HepG2 (cell line): ENCODE data around the gene GRK5. TPM values are rescaled to one million over a fixed set of nuclear protein-coding genes. Genes with fewer than 3 reads are reported as not detected.

Experiments used
- ATAC-seq: fragments of 200-7000 bp; cut with Tn5 transposase; 3 replicates; pipeline ENCODE4 v1.9.1; 2020; ENCODE audit warnings: mild to moderate bottlenecking, moderate library complexity
- BruUV-seq: library from RNA; stranded (reverse); fragments of 400-500 nt; replicated peaks from 2 replicates; lab custom pipeline; 2021; lab: Mats Ljungman, UMichigan
- CTCF ChIA-PET: fragments of 300-600 bp; formaldehyde crosslinking; extraction: SDS; loops from one replicate; lab custom pipeline; 2021; ENCODE audit warnings: low total read pairs, inconsistent platforms, low intra/inter-chr PET ratio; lab: Yijun Ruan, JAX
- POLR2A ChIA-PET: fragments of 350-600 bp; sonication (Branson Sonifier 250); formaldehyde crosslinking; loops from one replicate; lab custom pipeline; 2020; ENCODE audit warnings: antibody characterized with exemption, inconsistent platforms; lab: Yijun Ruan, JAX
- DNase-seq: peaks from one replicate; pipeline ENCODE4 v3.0.0-alpha.2; 2015; ENCODE audit warnings: low spot score
- FAIRE-seq: peaks from 3 replicates; lab custom pipeline; 2011; peaks lifted over from hg19 to GRCh38; lab: Jason Lieb, UNC
- H2AFZ ChIP-seq: one replicate; pipeline ENCODE4 v1.6.1; 2011; ENCODE audit warnings: low read length, inconsistent platforms
- H3K27ac ChIP-seq: fragments of 300-600 bp; 3 replicates; pipeline ENCODE4 v1.8.0; 2011; ENCODE audit warnings: mixed run types, mild to moderate bottlenecking, mixed read lengths, low read length, inconsistent platforms; ENCODE audit not compliant: insufficient read depth; ENCODE audit errors: extremely low read length
- H3K27me3 ChIP-seq, 2 experiments: fragments of 200-600 bp in 1 of 2; 2 replicates in 1 of 2; 3 replicates in 1 of 2; pipeline versions ENCODE4 v1.6.0 to v1.8.0; 2011; ENCODE audit warnings: low read length in 2 of 2, mild to moderate bottlenecking in 2 of 2, moderate library complexity in 2 of 2, inconsistent platforms in 1 of 2; ENCODE audit not compliant: insufficient read depth in 2 of 2, control insufficient read depth in 1 of 2
- H3K36me3 ChIP-seq, 2 experiments: fragments of 200-600 bp in 1 of 2; replicated peaks in 1 of 2; 2 replicates in 1 of 2; 3 replicates in 1 of 2; pipeline versions ENCODE4 v1.5.1 to v1.8.0; 2011; ENCODE audit warnings: low read length in 2 of 2, inconsistent platforms in 1 of 2; ENCODE audit not compliant: insufficient read depth in 2 of 2, control insufficient read depth in 1 of 2
- H3K4me1 ChIP-seq: 2 replicates; pipeline ENCODE4 v1.5.1; 2012; ENCODE audit warnings: low read length, inconsistent platforms; ENCODE audit not compliant: insufficient read depth
- H3K4me2 ChIP-seq: 2 replicates; pipeline ENCODE4 v1.6.0; 2011; ENCODE audit warnings: low read depth, low read length, inconsistent platforms
- H3K4me3 ChIP-seq, 3 experiments: fragments of 200-600 bp in 1 of 3; sonication (generic), shearing (Covaris generic) in 1 of 3; replicated peaks in 1 of 3; 2 replicates each; pipeline ENCODE4 v1.5.1; 2011 to 2016; ENCODE audit warnings: low read length in 3 of 3, inconsistent platforms in 2 of 3, low read depth in 2 of 3, mild to moderate bottlenecking in 2 of 3, control low read depth in 1 of 3, mixed read lengths in 1 of 3; ENCODE audit not compliant: insufficient read depth in 1 of 3
- H3K79me2 ChIP-seq: one replicate; pipeline ENCODE4 v1.6.1; 2011; ENCODE audit warnings: low read length, inconsistent platforms; ENCODE audit not compliant: insufficient read depth
- H3K9ac ChIP-seq: 2 replicates; pipeline ENCODE4 v1.6.0; 2011; ENCODE audit warnings: mild to moderate bottlenecking, low read depth, low read length, inconsistent platforms; ENCODE audit not compliant: insufficient read depth
- H3K9me3 ChIP-seq: 2 replicates; pipeline ENCODE4 v1.5.1; 2012; ENCODE audit warnings: mild to moderate bottlenecking, low read length
- H4K20me1 ChIP-seq: 2 replicates; pipeline ENCODE4 v1.6.0; 2011; ENCODE audit warnings: inconsistent platforms, mild to moderate bottlenecking, low read length, moderate library complexity; ENCODE audit not compliant: insufficient read depth
- ATAD3A ChIP-seq: sonication (generic); formaldehyde crosslinking; IDR thresholded peaks from 2 replicates; pipeline ENCODE4 v1.4.0; 2020; ENCODE audit warnings: missing genetic modification reagents
- BCL6 ChIP-seq: IDR thresholded peaks from 2 replicates; pipeline ENCODE4 v1.6.1; 2016; ENCODE audit warnings: missing genetic modification reagents, missing compliant biosample characterization
- E2F5 ChIP-seq: sonication (generic); formaldehyde crosslinking; conservative IDR thresholded peaks from 2 replicates; pipeline ENCODE4 v1.4.0; 2020; ENCODE audit warnings: missing genetic modification reagents
- FOXM1 ChIP-seq: sonication (generic); formaldehyde crosslinking; IDR thresholded peaks from 2 replicates; pipeline ENCODE4 v1.5.0; 2020; ENCODE audit warnings: missing genetic modification reagents
- IRF2 ChIP-seq: IDR thresholded peaks from 2 replicates; pipeline ENCODE4 v1.6.1; 2018; ENCODE audit warnings: missing genetic modification reagents, missing compliant biosample characterization
- ISL2 ChIP-seq: sonication (generic); formaldehyde crosslinking; IDR thresholded peaks from 2 replicates; pipeline ENCODE4 v1.5.0; 2020; ENCODE audit warnings: missing genetic modification reagents
- POLR2A ChIP-seq, 2 experiments: IDR thresholded peaks; 2 replicates each; pipeline ENCODE4 v1.6.1; 2011; ENCODE audit warnings: low read depth in 2 of 2, low read length in 2 of 2, mild to moderate bottlenecking in 1 of 2, moderate library complexity in 1 of 2; ENCODE audit not compliant: insufficient read depth in 1 of 2
- RCOR2 ChIP-seq: IDR thresholded peaks from 2 replicates; pipeline ENCODE4 v1.6.1; 2016; ENCODE audit warnings: missing biosample characterization, missing genetic modification reagents
- RFX3 ChIP-seq: IDR thresholded peaks from 2 replicates; pipeline ENCODE4 v1.6.1; 2016; ENCODE audit warnings: missing biosample characterization, missing genetic modification reagents
- TAF15 ChIP-seq: fragments of 200-400 bp; formaldehyde crosslinking; IDR thresholded peaks from one replicate; pipeline ENCODE4 v1.6.1; 2018; ENCODE audit warnings: mild to moderate bottlenecking, low read depth, low read length; ENCODE audit not compliant: poor library complexity, severe bottlenecking
- TBX3 ChIP-seq: fragments of 450-650 bp; IDR thresholded peaks from 2 replicates; pipeline ENCODE4 v1.6.1; 2017; ENCODE audit warnings: antibody characterized with exemption, mild to moderate bottlenecking, inconsistent platforms, borderline replicate concordance
- WIZ ChIP-seq: sonication (generic); formaldehyde crosslinking; IDR thresholded peaks from 2 replicates; pipeline ENCODE4 v1.5.1; 2020; ENCODE audit warnings: mild to moderate bottlenecking, missing genetic modification reagents
- XBP1 ChIP-seq: sonication (generic); formaldehyde crosslinking; IDR thresholded peaks from 2 replicates; pipeline ENCODE4 v1.5.0; 2020; ENCODE audit warnings: missing genetic modification reagents
- ZGPAT ChIP-seq: IDR thresholded peaks from 2 replicates; pipeline ENCODE4 v1.6.1; 2016; ENCODE audit warnings: mild to moderate bottlenecking
- ZNF138 ChIP-seq: sonication (generic); formaldehyde crosslinking; IDR thresholded peaks from 2 replicates; pipeline ENCODE4 v1.5.0; 2020; ENCODE audit warnings: mild to moderate bottlenecking, low read depth, missing genetic modification reagents
- ZNF142 ChIP-seq: sonication (generic); formaldehyde crosslinking; IDR thresholded peaks from 2 replicates; pipeline ENCODE4 v1.4.0; 2020; ENCODE audit warnings: missing genetic modification reagents
- ZNF232 ChIP-seq: sonication (generic); formaldehyde crosslinking; IDR thresholded peaks from 2 replicates; pipeline ENCODE4 v1.4.0; 2020; ENCODE audit warnings: missing genetic modification reagents, borderline replicate concordance
- ZNF34 ChIP-seq: sonication (generic); formaldehyde crosslinking; IDR thresholded peaks from 2 replicates; pipeline ENCODE4 v1.4.0; 2020; ENCODE audit warnings: mild to moderate bottlenecking, missing genetic modification reagents, borderline replicate concordance
- ZNF678 ChIP-seq: sonication (generic); formaldehyde crosslinking; IDR thresholded peaks from 2 replicates; pipeline ENCODE4 v1.4.0; 2020; ENCODE audit warnings: mild to moderate bottlenecking, missing genetic modification reagents
- ZNF792 ChIP-seq: IDR thresholded peaks from 2 replicates; pipeline ENCODE4 v1.6.1; 2016
- WGBS: methylation state at CpG from one replicate; pipeline ENCODE4 v1.1.6; 2017; ENCODE audit warnings: low lambda C conversion rate; 5-methylcytosine and 5-hydroxymethylcytosine counted together
- in situ Hi-C: cut with HindIII; loops from 2 replicates; pipeline ENCODE4 v1.10.0; 2017; ENCODE audit warnings: low pct_unique_long_range_greater_than_20kb; ENCODE audit not compliant: extremely low pct_ligation_motif_present
- intact Hi-C: fragments of 100-400 bp; cut with micrococcal nuclease; formaldehyde crosslinking; loops from one replicate; pipeline ENCODE4 v1.10.0; 2022; ENCODE audit not compliant: unreplicated experiment
- polyA plus RNA-seq, 8 experiments: library from polyadenylated mRNA; depleted of rRNA in 3 of 8; stranded (reverse) in 7 of 8; unstranded in 1 of 8; fragments of >200 nt; fragmentation: Illumina TruSeq in 4 of 8; extraction: Trizol in 4 of 8; gene quantifications; 2 replicates each; pipeline versions ENCODE4 v1.2.1 to v1.2.3, GENCODE V29; 2011 to 2016; ENCODE audit warnings: low read depth in 4 of 8, missing spikeins in 1 of 8, mixed read lengths in 1 of 8; ENCODE audit not compliant: insufficient read depth in 1 of 8
- total RNA-seq, 5 experiments: library from RNA; depleted of rRNA; stranded (reverse); fragments of >200 nt; fragmentation: Illumina TruSeq; extraction: Trizol; gene quantifications; 2 replicates each; pipeline ENCODE4 v1.2.3, GENCODE V29; 2016; ENCODE audit warnings: low read depth in 1 of 5

Gene GRK5
- total and polyA plus RNA-seq, 2 of the 13 experiments (the other 11 are each of a cell fraction or from before 2014, with no cell fraction given) = 10.4 to 12.6 TPM

- TF ChIP-seq ZNF142 (no peak), XBP1 (CRISPR knock-in tag) (no peak), ZNF34 (CRISPR knock-in tag) (no peak), ISL2 (CRISPR knock-in tag) (no peak), FOXM1 (CRISPR knock-in tag) (no peak)
These were observed 297.3 kb downstream of the GRK5 start (continued) for GRCh38 chr10:119504651-119505050.

DNA sequence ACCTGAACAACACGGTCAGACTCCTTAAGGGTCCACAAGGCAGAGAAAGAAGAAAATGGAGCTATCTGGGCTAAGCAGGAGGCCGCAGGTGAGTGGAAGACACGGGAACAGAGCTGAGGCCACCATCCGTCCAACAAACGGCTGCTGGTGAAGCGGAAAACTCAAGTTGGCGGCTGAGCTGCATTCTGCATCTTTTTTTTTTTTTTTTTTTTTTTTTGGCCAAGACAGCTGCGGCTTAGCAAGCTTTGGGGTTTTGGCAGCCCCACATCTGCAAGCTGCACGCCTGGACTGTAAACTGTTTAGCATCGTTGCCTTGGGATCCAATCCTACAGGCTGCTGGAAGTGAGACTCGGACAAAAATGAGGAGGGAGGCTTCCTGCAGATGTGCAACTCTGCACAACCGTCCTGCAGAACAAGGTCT lies 297.8 kb downstream of the GRK5 start:
- POLR2A ChIA-PET = no interaction called here
- no TSS peak for BruUV-seq
- ATAC-seq (no peak), FAIRE-seq (no peak), DNase-seq (no peak)
- WGBS = 66% methylated on average over 12 of the region's 12 CpGs
- no peak overlapping the region for H3K4me2 ChIP-seq
- no peaks in the 10 kb centered on the region for H4K20me1 ChIP-seq
- CTCF ChIA-PET = no interaction called here
- peaks cover 28% of the 10 kb centered on the region for H3K4me1 ChIP-seq
- no peaks in the 10 kb centered on the region for H3K36me3 ChIP-seq
- H3K79me2 ChIP-seq = no peaks in the 10 kb centered on the region
- H3K9ac ChIP-seq = no peak overlapping the region
- intact Hi-C loops (no loop called here), in situ Hi-C loops (no loop called here)
- H3K27me3 ChIP-seq = no peaks in the 10 kb centered on the region; a peak in 1 of 5 replicates
- H3K9me3 ChIP-seq = no peaks in the 10 kb centered on the region
- no peak overlapping the region for H3K4me3 ChIP-seq
- H2AFZ ChIP-seq = no peak overlapping the region
- no peak overlapping the region for H3K27ac ChIP-seq
- no peak for TF ChIP-seq IRF2 (CRISPR knock-in tag)
- no peak for TF ChIP-seq TAF15
- TF ChIP-seq BCL6 = no peak
- no peak for TF ChIP-seq TBX3
- TF ChIP-seq ZNF792 (CRISPR knock-in tag) = no peak
- no peak for TF ChIP-seq WIZ (CRISPR knock-in tag)
- TF ChIP-seq ZNF678 (CRISPR knock-in tag) = no peak
- no peak for TF ChIP-seq RCOR2
- TF ChIP-seq RFX3 (CRISPR knock-in tag) = no peak
- TF ChIP-seq POLR2A (IDR thresholded peaks at IDR 0.05; ENCODE audit: insufficient read depth in 1 of 2, low read depth in 2 of 2, low read length in 2 of 2) = no peak
- no peak for TF ChIP-seq E2F5 (CRISPR knock-in tag)
- TF ChIP-seq ZNF138 (CRISPR knock-in tag) = no peak
- TF ChIP-seq ZNF232 = no peak
- no peak for TF ChIP-seq ATAD3A (CRISPR knock-in tag)
- TF ChIP-seq ZGPAT (CRISPR knock-in tag) = no peak
